Esophagus muscularis mucosa (tissue), 4 donors: Measurements from ENCODE around the gene CAPZB. TPM values are rescaled to one million over a fixed set of nuclear protein-coding genes. Genes with fewer than 3 reads are reported as not detected.

ENCODE experiments used
- DNase-seq: peaks from one replicate; pipeline ENCODE4 v3.0.0-alpha.2; 2017; ENCODE audit errors: extremely low spot score
- H3K27ac ChIP-seq, 4 donors: fragments of 200-600 bp; sonication (generic); replicated peaks in 1 of 4; 1 replicate in 3 of 4; 2 replicates in 1 of 4; pipeline ENCODE4 v1.5.1; 2016 to 2019; ENCODE audit warnings: mild to moderate bottlenecking in 1 of 4
- H3K27me3 ChIP-seq, 4 donors: fragments of 200-600 bp; sonication (generic); one replicate each; pipeline versions ENCODE4 v1.5.1 to v1.6.0; 2016 to 2019
- H3K36me3 ChIP-seq, 4 donors: fragments of 200-600 bp; sonication (generic); one replicate each; pipeline ENCODE4 v1.5.1; 2016 to 2019
- H3K4me1 ChIP-seq, 4 donors: fragments of 200-600 bp; sonication (generic); one replicate each; pipeline ENCODE4 v1.5.1; 2016 to 2019
- H3K4me3 ChIP-seq, 4 donors: fragments of 200-600 bp; sonication (generic); 1 replicate in 2 of 4; 2 replicates in 2 of 4; pipeline ENCODE4 v1.5.1; 2016 to 2019; ENCODE audit warnings: mild to moderate bottlenecking in 4 of 4, moderate library complexity in 1 of 4
- H3K9me3 ChIP-seq, 4 donors: fragments of 200-600 bp; sonication (generic); 1 replicate in 3 of 4; 2 replicates in 1 of 4; pipeline ENCODE4 v1.5.1; 2016 to 2019
- EP300 ChIP-seq: sonication (generic); formaldehyde crosslinking; IDR thresholded peaks from one replicate; pipeline ENCODE4 v1.6.1; 2017; ENCODE audit warnings: antibody characterized with exemption
- POLR2A ChIP-seq: fragments of 450-650 bp; IDR thresholded peaks from one replicate; pipeline ENCODE4 v1.6.1; 2017; ENCODE audit warnings: antibody characterized with exemption, moderate library complexity, mild to moderate bottlenecking, low read depth
- POLR2AphosphoS5 ChIP-seq, 2 donors: sonication (generic); formaldehyde crosslinking; IDR thresholded peaks; one replicate each; pipeline ENCODE4 v1.6.1; 2017; ENCODE audit warnings: antibody characterized with exemption in 2 of 2
- WGBS: methylation state at CpG from one replicate; pipeline ENCODE4 v1.1.5; 2018; 5-methylcytosine and 5-hydroxymethylcytosine counted together
- intact Hi-C: fragments of 100-400 bp; cut with DNase I; formaldehyde crosslinking; loops from one replicate; pipeline ENCODE4 v1.15.1; 2023
- total RNA-seq, 4 donors: library from RNA; depleted of rRNA; stranded (reverse); fragments of >200 nt; gene quantifications; one replicate each; pipeline versions ENCODE4 v1.1.0 to v1.2.1, GENCODE V29; 2016
- TF ChIP-seq, protein P1 (sequence below), 3 experiments: fragments of 200-600 bp in 2 of 3; fragments of 450-650 bp in 1 of 3; sonication (generic) in 2 of 3; IDR thresholded peaks; one replicate each; pipeline ENCODE4 v1.5.1; 2017 to 2019; ENCODE audit warnings: antibody characterized with exemption in 3 of 3, mild to moderate bottlenecking in 2 of 3, moderate library complexity in 1 of 3

The CAPZB gene
- total RNA-seq, result 100 to 1,000 TPM; 186 to 261 (median 203) TPM

DNA sequence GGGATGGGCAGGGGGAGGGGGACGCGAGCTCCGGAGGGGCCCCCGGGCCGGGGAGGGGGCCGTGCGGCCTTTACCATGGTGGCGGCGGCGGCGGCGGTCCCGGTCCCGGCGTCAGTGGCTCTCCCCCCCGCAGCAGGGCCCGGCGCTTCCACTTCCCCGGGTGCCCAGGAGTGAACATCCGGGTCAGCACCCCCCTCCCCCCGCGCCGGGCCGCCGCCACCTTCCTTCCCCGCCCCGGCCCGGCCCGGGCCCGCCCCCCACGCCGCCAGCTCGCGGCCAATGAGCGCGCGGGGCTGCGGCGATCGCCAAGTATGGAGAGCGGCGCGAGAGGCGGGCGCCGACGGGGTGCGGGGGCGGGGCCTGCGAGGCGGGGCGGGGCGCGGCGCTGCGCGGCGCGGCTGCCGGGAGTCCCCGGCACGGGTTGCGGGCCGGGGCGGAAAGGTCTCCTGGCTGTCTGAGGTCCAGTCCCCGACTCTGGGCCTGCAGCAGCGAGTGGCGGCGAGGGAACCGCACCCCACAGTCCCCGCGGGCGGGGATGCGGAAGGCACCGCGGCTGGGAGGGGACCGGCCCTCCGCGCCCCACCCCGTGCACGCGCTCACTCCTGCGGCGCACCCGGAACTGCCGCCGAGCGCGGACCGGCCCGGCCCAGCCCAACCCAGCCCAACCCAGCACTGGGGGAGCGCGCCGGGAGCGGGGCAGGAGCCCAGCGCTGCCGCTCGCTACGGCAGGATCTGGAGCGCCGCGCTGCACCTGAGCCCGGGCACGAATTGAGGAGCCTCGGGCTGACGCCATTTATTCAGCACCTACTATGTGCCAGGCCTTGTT lies at the start of gene CAPZB:
Gene CAPZB (minus strand): TSS at position 178 of the 826 bp plus-strand sequence. CDS start 101 bp downstream, at position 77.
- intact Hi-C loops, result loop anchor here (2.0 kb wide), 1 partner anchor 159 kb away; the partner anchor contains the start of gene NBL1
- 0% methylated on average over 27 of the region's 106 CpGs for WGBS
- peaks cover 59 to 70% (median 65%) of the 10 kb centered on the region in 4 donors for H3K4me1 ChIP-seq

GRCh38 chr1:19534281-19534680 lies 48.9 kb upstream of the CAPZB start:
- DNase-seq, result no peak
- no peak for TF ChIP-seq POLR2A
- TF ChIP-seq POLR2AphosphoS5 (IDR thresholded peaks at IDR 0.05), result no peak
- H3K9me3 ChIP-seq, result peaks cover 0 to 7% (median 0%) of the 10 kb centered on the region in 4 donors
- intact Hi-C loops, result no loop called here
- no peak overlapping the region for H3K4me3 ChIP-seq
- WGBS, result 88% methylated on average over 5 of the region's 5 CpGs
- H3K4me1 ChIP-seq, result peaks cover 8 to 39% (median 36%) of the 10 kb centered on the region in 4 donors
- no peaks in the 10 kb centered on the region for H3K36me3 ChIP-seq
- peak overlapping the region in 3 of 4 donors; percentile 77 to 89 (median 87) for H3K27ac ChIP-seq
- H3K27me3 ChIP-seq, result no peaks in the 10 kb centered on the region

More for the DNA sequence above, at the start of gene CAPZB:
- peak; percentile 97 for DNase-seq
- no peaks in the 10 kb centered on the region for H3K9me3 ChIP-seq
- peak within 1 kb of the TSS; percentile 96 to 100 (median 100) for H3K4me3 ChIP-seq
- H3K27ac ChIP-seq, result peak within 1 kb of the TSS; percentile 100
- no peaks in the 10 kb centered on the region for H3K27me3 ChIP-seq
- H3K36me3 ChIP-seq, result peaks cover 0 to 12% (median 0%) of the 10 kb centered on the region in 4 donors
- TF ChIP-seq POLR2AphosphoS5 (IDR thresholded peaks at IDR 0.05) (peak; percentile 80 to 92), EP300 (no peak), POLR2A (peak; percentile 83)

- H3K4me3 ChIP-seq, result no peak overlapping the region
- no peak for DNase-seq
- H3K27ac ChIP-seq, result peak overlapping the region; percentile 77 to 89 (median 84)
- H3K9me3 ChIP-seq, result peaks cover 0 to 7% (median 0%) of the 10 kb centered on the region in 4 donors
- WGBS, result 71% methylated on average over 7 of the region's 7 CpGs
- intact Hi-C loops, result no loop called here
- peaks cover 8 to 45% (median 40%) of the 10 kb centered on the region in 4 donors for H3K4me1 ChIP-seq
- H3K36me3 ChIP-seq, result no peaks in the 10 kb centered on the region
- no peaks in the 10 kb centered on the region for H3K27me3 ChIP-seq
- TF ChIP-seq, protein P1, sequence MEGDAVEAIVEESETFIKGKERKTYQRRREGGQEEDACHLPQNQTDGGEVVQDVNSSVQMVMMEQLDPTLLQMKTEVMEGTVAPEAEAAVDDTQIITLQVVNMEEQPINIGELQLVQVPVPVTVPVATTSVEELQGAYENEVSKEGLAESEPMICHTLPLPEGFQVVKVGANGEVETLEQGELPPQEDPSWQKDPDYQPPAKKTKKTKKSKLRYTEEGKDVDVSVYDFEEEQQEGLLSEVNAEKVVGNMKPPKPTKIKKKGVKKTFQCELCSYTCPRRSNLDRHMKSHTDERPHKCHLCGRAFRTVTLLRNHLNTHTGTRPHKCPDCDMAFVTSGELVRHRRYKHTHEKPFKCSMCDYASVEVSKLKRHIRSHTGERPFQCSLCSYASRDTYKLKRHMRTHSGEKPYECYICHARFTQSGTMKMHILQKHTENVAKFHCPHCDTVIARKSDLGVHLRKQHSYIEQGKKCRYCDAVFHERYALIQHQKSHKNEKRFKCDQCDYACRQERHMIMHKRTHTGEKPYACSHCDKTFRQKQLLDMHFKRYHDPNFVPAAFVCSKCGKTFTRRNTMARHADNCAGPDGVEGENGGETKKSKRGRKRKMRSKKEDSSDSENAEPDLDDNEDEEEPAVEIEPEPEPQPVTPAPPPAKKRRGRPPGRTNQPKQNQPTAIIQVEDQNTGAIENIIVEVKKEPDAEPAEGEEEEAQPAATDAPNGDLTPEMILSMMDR (IDR thresholded peaks at IDR 0.05), result no peak
- TF ChIP-seq EP300 (no peak), POLR2AphosphoS5 (IDR thresholded peaks at IDR 0.05) (peak in 1 of 2 donors; percentile 6), POLR2A (no peak)
Observed at GRCh38 chr1:19533626-19534025, 48.3 kb upstream of the CAPZB start.

DNA sequence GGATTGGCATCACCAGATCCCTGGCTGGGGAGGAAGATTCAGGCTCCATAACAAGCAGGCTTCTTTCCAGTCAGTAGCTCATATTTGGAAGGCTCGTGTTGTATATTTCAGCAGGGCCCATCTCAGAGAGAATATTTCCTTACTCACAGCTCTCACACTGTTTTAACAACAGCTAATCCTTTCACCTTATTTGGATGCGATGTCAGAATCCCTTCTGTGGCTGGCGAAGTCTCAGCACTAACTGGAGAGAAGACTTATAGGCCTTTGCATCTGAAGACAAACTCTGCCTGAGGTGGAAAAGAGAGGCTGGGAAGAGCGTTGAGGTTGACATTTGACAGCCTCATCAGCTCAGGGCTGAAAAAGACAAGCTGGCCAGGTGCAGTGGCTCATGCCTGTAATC lies 47.2 kb upstream of the CAPZB start:
- TF ChIP-seq POLR2AphosphoS5 (IDR thresholded peaks at IDR 0.05), result peak; percentile 38 to 72
- TF ChIP-seq EP300, result no peak
- Histone ChIP-seq H3K4me1 (peaks cover 8 to 47% (median 42%) of the 10 kb centered on the region in 4 donors), H3K9me3 (peaks cover 0 to 7% (median 0%) of the 10 kb centered on the region in 4 donors), H3K4me3 (no peak overlapping the region), H3K27me3 (no peaks in the 10 kb centered on the region), H3K27ac (peak overlapping the region; percentile 77 to 89 (median 84)), H3K36me3 (no peaks in the 10 kb centered on the region)
- WGBS, result 49% methylated on average over 4 of the region's 4 CpGs
- intact Hi-C loops, result no loop called here
- no peak for DNase-seq

- no peak for DNase-seq
- H3K4me3 ChIP-seq, result no peak overlapping the region
- peaks cover 8 to 47% (median 42%) of the 10 kb centered on the region in 4 donors for H3K4me1 ChIP-seq
- H3K9me3 ChIP-seq, result peaks cover 0 to 7% (median 0%) of the 10 kb centered on the region in 4 donors
- WGBS, result 19% methylated on average over 7 of the region's 7 CpGs
- TF ChIP-seq, protein P1 (IDR thresholded peaks at IDR 0.05), result no peak
- TF ChIP-seq POLR2AphosphoS5 (IDR thresholded peaks at IDR 0.05), result peak in 1 of 2 donors; percentile 61
- no peaks in the 10 kb centered on the region for H3K27me3 ChIP-seq
- H3K36me3 ChIP-seq, result no peaks in the 10 kb centered on the region
- intact Hi-C loops, result no loop called here
- H3K27ac ChIP-seq, result peak overlapping the region; percentile 69 to 89 (median 82)
Observed at GRCh38 chr1:19529664-19530063, 44.3 kb upstream of the CAPZB start.

GRCh38 chr1:19528438-19528837 lies 43.1 kb upstream of the CAPZB start:
- DNase-seq, result no peak
- TF ChIP-seq, protein P1 (IDR thresholded peaks at IDR 0.05), result no peak
- TF ChIP-seq EP300, result no peak
- no peak for TF ChIP-seq POLR2A
- no peak for TF ChIP-seq POLR2AphosphoS5 (IDR thresholded peaks at IDR 0.05)
- H3K27me3 ChIP-seq, result no peaks in the 10 kb centered on the region
- peaks cover 0 to 7% (median 0%) of the 10 kb centered on the region in 4 donors for H3K9me3 ChIP-seq
- 40% methylated on average over 2 of the region's 2 CpGs for WGBS
- H3K27ac ChIP-seq, result peak overlapping the region in 3 of 4 donors; percentile 77 to 89 (median 87)
- no peak overlapping the region for H3K4me3 ChIP-seq
- H3K4me1 ChIP-seq, result peaks cover 8 to 36% (median 32%) of the 10 kb centered on the region in 4 donors
- intact Hi-C loops, result no loop called here
- H3K36me3 ChIP-seq, result no peaks in the 10 kb centered on the region
